Activated CD4-positive, alpha-beta T cell treated with anti-CD3 and anti-CD28 coated beads, Interleukin-2, amount 50 U/mL, for 4 hours (primary cell): ENCODE data around the gene CHST3.
A peak's percentile ranks its signal among the peaks of the same experiment; 100 is the strongest.
"Not testable (repeated sequence)": the region's sequence is repeated elsewhere in the genome, so short reads cannot be mapped to it uniquely, and the experiment has no call there.

Experiments used
- DNase-seq, 2 experiments: peaks; one replicate each; pipeline ENCODE4 v3.0.0-alpha.2; 2020

Gene CHST3

GRCh38 chr10:71950683-71951082, 13.5 kb upstream of the CHST3 start:
- no peak for DNase-seq

DNA sequence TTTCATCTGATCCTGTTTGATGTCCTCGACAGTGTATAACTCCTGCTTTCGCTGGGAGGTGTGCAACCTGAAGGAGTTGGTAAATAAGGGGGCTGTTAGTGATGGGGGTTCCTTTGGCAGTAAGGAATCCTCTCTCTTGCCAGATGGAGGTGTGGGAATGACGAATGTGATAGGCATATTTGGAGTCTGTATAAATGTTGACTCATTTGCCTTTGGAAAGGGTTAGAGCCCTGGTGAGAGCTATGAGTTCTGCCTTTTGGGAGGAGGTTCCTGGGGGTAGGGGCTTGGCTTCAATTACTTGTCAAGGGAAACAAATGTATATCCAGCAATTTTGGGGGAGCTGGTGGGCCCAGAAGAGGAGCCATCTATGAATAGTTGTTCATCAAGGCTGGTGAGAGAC, 11.4 kb upstream of the CHST3 start:
- DNase-seq: no peak

GRCh38 chr10:71957546-71958275, 6.5 kb upstream of the CHST3 start:
- DNase-seq: no peak

DNA sequence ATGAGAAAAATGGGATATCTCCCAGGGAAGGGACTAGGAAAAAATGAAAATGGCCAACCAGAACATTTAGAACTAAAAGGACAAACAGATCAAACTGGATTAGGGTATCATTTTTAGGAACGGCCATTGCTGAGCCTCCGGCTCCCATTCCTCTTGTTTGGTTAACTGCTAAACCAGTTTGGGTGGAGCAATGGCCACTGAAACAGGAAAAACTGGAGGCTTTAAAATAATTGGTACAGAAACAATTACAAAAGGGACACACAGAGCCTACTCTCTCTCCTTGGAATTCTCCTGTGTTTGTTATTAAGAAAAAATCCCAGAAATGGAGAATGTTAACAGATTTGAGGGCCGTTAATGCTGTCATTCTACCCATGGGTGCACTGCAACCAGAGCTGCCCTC, 4.7 kb upstream of the CHST3 start:
- no peak for DNase-seq

DNA sequence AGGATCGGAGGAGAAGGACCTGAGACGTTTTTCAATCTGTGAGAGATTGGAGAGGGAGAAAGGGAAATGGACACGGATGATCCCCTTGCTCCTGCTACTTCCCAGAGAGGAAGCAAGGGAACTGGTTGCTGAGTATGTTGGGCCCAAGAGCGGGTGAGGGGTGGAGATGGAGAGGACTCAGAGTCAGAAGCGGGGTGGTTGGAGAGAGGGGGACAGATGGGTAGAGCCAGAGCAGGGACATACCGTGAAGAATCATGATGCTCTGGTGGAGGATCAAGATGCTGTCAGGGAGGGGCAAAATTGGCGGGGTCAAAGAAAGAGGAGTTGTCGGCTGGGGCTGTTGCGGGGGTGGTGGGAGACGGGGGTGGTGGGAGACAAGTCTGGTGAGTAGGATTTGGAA, 2.4 kb upstream of the CHST3 start:
- DNase-seq: no peak

GRCh38 chr10:71962901-71963300, 1.3 kb upstream of the CHST3 start:
- DNase-seq: no peak

GRCh38 chr10:71963351-71964097, 671 bp upstream of the CHST3 start:
- DNase-seq: no peak

DNA sequence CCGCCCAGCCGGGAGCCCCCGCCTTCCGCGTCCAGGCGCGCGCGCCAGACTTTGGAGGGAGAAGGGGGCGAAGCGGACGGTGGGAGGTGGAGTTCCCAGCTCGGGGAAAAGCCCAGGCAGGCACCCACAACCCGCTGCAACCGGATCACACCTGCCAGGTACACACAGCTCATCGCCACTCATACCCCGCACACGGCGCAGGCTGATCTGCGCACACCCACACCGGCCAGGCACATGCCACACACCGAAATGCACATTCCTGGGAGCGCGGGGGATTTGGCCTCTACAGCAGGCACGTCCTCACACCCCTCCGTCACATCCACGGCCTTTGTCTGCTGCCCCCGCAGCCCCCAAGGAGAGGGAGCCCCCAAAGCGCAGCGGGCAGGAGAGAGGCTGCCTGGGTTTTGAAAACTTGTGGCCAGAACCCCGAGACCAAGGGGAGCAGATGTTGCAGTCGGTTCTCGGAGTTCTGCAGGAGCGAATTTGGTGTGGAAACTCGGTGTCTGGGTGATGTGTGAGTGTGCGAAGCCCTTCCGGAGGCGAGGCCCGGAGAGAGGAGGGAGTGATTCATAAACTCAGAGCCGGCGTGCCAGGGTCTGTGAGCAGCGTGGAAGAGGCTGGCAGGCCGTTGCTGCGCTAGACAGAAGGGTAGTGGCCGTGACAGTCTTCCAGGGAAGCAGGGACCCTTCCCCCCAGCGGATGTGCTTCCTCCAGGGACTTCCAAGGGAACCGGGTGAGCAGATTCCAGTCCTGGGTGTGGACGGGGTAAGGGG, 734 bp downstream of the CHST3 start:
- DNase-seq: peak; percentile 39

GRCh38 chr10:71965623-71966022, 1.4 kb downstream of the CHST3 start:
- DNase-seq: no peak

GRCh38 chr10:71966046-71967004, 2.1 kb downstream of the CHST3 start:
- DNase-seq: no peak

DNA sequence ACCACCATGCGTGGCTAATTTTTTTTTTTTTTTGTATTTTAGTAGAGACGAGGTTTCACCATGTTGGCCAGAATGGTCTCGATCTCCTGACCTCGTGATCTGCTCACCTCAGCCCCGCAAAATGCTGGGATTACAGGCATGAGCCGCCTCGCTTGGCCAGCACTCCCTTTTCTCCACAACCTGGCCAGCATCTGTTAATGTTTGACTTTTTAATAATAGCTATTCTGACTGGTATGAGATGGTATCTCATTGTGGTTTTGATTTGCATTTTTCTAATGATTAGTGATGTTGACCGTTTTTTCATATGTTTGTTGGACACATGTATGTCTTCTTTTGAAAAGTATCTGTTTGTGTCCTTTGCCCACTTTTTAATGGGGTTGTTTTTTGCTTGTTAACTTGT, 3.8 kb downstream of the CHST3 start:
- not testable (repeated sequence) for DNase-seq

DNA sequence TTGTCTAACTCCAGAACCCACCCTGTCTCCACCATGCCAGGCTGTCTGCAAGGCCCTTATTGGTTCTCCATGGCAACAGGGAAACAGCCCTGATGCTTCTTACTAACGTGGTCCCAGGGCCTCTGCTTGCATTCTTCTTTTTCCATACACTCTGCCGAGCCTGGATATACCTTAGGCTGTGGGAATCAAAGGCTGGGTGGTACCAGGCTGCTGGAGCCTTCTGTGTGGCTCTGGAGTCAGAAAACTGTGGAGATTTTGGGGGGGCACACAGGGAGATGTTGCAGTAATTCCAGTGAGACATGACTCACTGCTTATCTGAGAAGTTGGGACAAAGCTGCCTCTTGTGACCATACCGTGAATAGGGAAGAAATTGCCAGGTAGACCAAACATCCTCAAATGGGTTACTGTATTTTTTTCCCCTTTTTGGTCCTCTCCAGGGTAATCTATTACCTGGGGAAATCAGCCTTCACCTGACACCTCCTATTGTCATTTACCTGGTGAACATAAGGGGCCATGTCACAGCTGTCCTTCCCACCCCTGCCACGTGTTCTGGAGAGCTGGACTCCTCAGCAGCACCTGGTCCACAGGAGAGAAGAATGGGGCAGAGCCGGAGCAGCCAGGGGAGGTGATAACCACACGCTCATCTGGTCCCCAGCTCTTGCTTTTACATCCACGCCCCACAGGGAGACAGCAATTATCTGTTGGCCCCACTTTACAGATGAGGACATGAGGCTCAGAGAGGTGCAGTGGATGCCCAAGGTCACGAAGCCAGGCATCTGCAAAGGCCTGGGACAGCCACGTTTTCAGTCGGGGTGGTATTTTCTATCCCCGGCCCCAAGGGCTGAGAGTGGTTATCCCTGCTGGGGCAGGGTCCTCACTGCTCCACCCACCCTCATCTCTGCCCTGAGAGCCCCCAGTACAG, 4.6 kb downstream of the CHST3 start:
- DNase-seq: no peak

DNA sequence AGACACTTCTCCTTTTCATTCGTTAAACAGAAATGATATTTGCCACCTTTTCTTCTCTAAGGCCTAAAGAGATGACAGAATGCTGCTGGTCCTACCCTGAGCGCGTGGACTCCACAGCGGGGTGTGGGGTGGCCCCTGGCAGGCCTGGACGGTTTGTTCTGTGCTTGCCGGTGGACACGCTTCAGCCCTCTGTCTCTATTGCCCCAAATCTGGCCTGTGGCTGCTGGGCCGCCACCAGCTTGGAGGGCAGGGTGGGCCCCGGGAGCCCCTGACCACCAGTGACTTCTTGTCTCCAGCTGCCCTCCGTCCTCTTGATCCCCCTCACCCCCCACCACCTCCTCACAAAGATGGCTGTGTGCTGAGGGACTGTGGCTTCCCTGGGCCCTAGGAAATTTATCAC, 5.7 kb downstream of the CHST3 start:
- no peak for DNase-seq

GRCh38 chr10:71970331-71970730, 6.1 kb downstream of the CHST3 start:
- no peak for DNase-seq

- DNase-seq: no peak
Observed at GRCh38 chr10:71970869-71971268, 6.7 kb downstream of the CHST3 start.

DNA sequence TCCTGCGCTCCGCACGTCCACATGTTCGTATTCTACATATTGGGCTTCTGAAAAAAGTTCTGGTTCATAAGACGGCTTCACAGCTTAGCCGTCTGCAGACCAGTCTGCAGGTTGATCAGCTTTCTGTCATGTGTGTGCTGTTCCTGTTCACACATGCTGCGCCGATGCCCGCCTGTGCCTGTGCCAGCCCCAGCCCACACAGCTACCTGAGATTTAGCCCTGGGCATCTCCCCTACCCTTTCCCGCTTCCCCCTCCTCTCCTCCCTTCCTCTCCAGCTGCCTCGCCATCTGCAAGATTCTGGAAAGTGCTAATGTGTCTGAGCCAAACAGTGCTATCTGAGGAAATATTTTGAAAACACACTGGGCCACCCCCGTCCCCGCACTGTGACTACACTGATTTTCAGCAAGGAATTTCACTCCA, 7.1 kb downstream of the CHST3 start:
- DNase-seq: no peak

GRCh38 chr10:71971769-71972555, 7.8 kb downstream of the CHST3 start:
- no peak for DNase-seq

DNA sequence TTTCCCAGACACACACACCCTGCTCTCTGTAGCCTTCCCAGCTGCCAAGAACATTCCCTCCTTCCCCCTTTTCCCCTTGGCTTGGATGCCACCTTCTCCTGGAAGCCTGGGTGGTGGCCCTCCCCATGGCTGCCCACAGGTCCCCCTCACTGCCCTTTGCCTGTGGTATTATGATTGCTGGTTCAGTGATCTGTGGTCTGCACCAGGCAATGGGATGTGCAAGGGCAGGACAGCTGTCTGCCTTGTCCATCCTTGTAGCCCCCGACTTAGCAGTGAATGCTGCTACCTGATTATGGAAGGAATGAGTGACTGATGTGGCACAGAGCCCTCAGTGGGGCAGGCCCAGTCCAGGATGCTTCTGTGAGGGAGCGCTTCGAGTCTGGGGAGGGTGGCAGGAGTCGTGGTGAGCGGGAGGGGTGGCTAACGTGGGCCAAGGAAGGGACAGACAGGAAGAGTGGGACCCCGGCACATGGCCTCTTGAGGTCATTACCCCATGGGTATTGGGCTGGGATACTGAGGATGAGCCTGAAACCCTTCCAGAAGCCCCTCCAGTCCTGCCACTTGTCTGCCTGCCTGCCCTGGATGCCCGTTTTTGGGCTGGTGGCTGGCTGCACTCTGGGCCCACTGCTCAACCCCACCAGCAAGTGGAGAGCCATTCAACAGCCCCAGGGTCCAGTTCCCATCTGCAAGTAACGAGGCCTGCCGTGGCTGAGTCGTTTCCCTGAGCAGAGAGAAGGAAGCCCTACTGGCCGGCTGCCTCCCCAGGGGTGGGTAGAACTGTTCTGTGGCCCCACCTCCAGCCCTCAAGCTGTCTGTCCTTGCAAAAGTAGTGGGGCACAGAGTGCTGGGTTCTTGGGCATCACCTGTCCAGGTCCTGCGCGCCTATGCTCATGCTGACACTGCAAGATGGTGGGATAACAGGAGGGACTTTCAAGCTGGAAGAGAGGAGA, 8.8 kb downstream of the CHST3 start:
- DNase-seq: no peak

- no peak for DNase-seq
Observed at GRCh38 chr10:71973777-71974488, 9.7 kb downstream of the CHST3 start.
